Nephron progenitor cell (in vitro differentiated cells): ENCODE results near the gene LHFPL2.

Source experiments
- DNase-seq: peaks from one replicate; pipeline ENCODE4 v3.0.0; 2021
- H3K27ac Mint-ChIP-seq: 2 replicates; pipeline ENCODE4 v1.8.0; 2021; ENCODE audit warnings: mild to moderate bottlenecking, moderate library complexity, mixed read lengths
- H3K27me3 Mint-ChIP-seq: 2 replicates; pipeline ENCODE4 v1.8.0; 2021; ENCODE audit warnings: mild to moderate bottlenecking, low read depth, mixed read lengths; ENCODE audit not compliant: poor library complexity
- H3K36me3 Mint-ChIP-seq: 2 replicates; pipeline ENCODE4 v1.8.0; 2021; ENCODE audit warnings: low read depth, mixed read lengths
- H3K4me1 Mint-ChIP-seq: 2 replicates; pipeline ENCODE4 v1.8.0; 2021; ENCODE audit warnings: mixed read lengths
- H3K4me3 Mint-ChIP-seq: 2 replicates; pipeline ENCODE4 v1.8.0; 2021; ENCODE audit warnings: mild to moderate bottlenecking, moderate library complexity, mixed read lengths
- H3K9me3 Mint-ChIP-seq: 2 replicates; pipeline ENCODE4 v1.8.0; 2021; ENCODE audit warnings: mild to moderate bottlenecking, moderate library complexity, mixed read lengths
- TF ChIP-seq, protein P1 (sequence below): fragments of 200-600 bp; sonication (generic); IDR thresholded peaks from 2 replicates; pipeline ENCODE4 v1.5.0; 2021; ENCODE audit warnings: antibody characterized with exemption

The LHFPL2 gene

DNA sequence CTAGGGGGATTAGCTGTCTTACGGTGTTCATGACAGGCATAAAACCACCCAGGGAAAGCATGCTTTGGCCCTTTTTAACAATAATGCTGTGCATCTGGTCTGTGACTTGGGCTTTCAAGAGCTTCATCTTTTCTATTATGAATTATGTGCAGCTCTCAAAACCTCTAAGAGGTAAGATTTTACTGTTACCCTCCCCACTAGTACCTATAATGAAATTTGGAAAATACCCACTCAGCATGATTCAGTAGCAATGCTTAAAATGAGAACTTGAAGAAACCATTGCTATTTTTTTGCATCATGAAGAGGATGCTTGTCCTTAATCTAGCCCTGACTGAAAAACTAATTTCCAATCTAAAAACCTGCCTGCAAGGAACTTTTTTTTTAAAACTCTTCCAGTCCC is 5.8 kb upstream of the LHFPL2 start:
- TF ChIP-seq, protein P1, sequence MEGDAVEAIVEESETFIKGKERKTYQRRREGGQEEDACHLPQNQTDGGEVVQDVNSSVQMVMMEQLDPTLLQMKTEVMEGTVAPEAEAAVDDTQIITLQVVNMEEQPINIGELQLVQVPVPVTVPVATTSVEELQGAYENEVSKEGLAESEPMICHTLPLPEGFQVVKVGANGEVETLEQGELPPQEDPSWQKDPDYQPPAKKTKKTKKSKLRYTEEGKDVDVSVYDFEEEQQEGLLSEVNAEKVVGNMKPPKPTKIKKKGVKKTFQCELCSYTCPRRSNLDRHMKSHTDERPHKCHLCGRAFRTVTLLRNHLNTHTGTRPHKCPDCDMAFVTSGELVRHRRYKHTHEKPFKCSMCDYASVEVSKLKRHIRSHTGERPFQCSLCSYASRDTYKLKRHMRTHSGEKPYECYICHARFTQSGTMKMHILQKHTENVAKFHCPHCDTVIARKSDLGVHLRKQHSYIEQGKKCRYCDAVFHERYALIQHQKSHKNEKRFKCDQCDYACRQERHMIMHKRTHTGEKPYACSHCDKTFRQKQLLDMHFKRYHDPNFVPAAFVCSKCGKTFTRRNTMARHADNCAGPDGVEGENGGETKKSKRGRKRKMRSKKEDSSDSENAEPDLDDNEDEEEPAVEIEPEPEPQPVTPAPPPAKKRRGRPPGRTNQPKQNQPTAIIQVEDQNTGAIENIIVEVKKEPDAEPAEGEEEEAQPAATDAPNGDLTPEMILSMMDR, result no peak
- Mint-ChIP-seq H3K27ac (no peak overlapping the region), H3K36me3 (no peaks in the 10 kb centered on the region), H3K9me3 (peaks cover 9% of the 10 kb centered on the region), H3K27me3 (peaks cover 6% of the 10 kb centered on the region), H3K4me3 (no peak overlapping the region), H3K4me1 (peaks cover 23% of the 10 kb centered on the region)
- no peak for DNase-seq

DNA sequence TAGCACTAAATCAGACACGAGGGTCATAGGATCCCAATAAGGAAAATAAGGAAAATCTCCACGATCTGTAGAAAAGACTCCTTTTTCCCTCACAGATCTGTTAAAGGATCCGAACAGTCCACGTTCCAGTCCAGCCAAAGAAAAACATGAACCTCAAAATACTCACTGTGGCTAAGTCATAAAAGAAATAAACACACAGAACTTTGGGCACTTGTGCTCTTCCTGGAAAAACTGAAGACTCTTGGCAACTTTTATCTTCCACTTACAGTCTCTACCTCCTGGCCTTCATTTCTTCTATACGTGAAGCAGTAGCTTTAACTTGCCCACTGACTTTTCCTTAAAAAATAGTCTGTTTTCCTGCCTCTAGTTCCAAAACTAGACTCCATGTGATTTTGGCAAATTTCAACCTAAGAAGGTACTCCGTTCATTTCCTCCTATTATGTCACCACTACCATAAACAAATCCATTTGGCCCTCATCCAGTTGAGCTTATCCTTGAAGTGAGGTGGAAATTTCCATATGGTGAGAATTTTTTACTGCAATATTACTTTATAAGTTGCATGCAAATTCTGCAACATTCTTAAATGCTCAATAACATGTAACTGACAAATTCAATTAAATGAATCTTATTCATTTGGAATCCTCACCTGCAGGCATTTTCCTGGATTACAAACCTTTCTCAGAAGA is 5.3 kb upstream of the LHFPL2 start:
- H3K4me3 Mint-ChIP-seq, result no peak overlapping the region
- peaks cover 5% of the 10 kb centered on the region for H3K27me3 Mint-ChIP-seq
- no peaks in the 10 kb centered on the region for H3K36me3 Mint-ChIP-seq
- TF ChIP-seq, protein P1, result no peak
- no peak for DNase-seq
- H3K4me1 Mint-ChIP-seq, result peaks cover 21% of the 10 kb centered on the region
- H3K27ac Mint-ChIP-seq, result no peak overlapping the region
- peaks cover 9% of the 10 kb centered on the region for H3K9me3 Mint-ChIP-seq

DNA sequence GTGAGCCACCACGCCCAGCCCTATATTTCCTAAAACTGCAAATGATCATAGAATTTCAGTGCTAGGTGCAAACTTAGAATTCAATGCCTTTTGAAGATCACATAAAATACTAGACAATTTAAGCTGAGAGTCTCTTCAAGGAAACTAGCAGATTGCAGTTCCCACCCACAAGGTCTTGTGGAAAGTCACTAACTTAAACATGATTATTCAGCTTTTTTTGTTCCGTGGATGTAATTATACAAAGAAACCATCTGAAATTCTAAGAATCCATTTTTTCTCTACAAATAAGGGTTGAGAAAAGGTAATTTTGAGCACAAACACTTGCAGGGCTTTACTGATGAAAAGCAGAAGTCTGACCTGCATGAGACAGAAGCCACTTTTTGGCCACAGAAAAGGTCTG is 4.5 kb upstream of the LHFPL2 start:
- TF ChIP-seq, protein P1, result no peak
- Mint-ChIP-seq H3K4me1 (peaks cover 21% of the 10 kb centered on the region), H3K27me3 (no peaks in the 10 kb centered on the region), H3K36me3 (no peaks in the 10 kb centered on the region), H3K27ac (no peak overlapping the region), H3K9me3 (peaks cover 9% of the 10 kb centered on the region), H3K4me3 (no peak overlapping the region)
- DNase-seq, result no peak

DNA sequence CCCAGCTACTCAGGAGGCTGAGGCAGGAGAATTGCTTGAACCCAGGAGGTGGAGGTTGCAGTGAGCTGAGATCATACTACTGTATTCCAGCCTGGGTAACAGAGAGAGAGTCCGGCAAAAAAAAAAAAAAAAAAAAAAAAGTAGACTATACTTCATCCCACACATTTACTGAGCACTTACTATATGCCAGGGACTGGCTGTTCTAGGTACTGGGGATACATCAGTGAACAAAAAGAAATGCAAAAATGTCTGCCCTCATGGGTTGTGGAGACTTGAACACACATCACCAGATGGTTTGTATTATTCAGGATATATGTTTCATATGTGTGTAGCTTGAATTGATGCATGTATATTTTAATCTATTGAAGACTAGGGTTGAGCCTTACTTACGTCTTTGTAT is 2.9 kb upstream of the LHFPL2 start:
- TF ChIP-seq, protein P1, result no peak
- DNase-seq, result no peak
- Mint-ChIP-seq H3K27ac (no peak overlapping the region), H3K4me1 (peaks cover 30% of the 10 kb centered on the region), H3K4me3 (no peak overlapping the region), H3K27me3 (no peaks in the 10 kb centered on the region), H3K9me3 (peaks cover 2% of the 10 kb centered on the region), H3K36me3 (no peaks in the 10 kb centered on the region)

DNA sequence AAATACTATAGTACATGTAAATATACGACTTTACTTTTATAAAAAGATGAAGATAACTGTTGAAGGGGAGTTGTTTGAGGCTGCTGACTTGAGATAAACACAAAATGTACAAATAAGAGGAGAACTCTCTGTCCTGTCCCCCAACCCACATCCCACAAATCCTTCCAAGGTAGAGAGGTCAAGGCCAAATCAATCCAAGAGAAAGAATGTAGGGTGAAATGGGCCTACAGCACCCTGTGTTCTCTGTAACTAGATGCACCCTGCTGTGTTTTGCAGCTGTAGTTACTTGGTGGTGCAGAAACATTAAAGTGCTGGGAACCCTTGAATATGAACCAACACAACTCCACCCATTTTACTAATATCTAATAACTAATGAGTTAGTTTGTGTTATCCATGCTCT is 2.0 kb upstream of the LHFPL2 start:
- H3K4me3 Mint-ChIP-seq, result peak overlapping the region; percentile 82
- H3K27me3 Mint-ChIP-seq, result no peaks in the 10 kb centered on the region
- TF ChIP-seq, protein P1, result no peak
- H3K36me3 Mint-ChIP-seq, result no peaks in the 10 kb centered on the region
- no peaks in the 10 kb centered on the region for H3K9me3 Mint-ChIP-seq
- peaks cover 39% of the 10 kb centered on the region for H3K4me1 Mint-ChIP-seq
- H3K27ac Mint-ChIP-seq, result no peak overlapping the region
- DNase-seq, result no peak

DNA sequence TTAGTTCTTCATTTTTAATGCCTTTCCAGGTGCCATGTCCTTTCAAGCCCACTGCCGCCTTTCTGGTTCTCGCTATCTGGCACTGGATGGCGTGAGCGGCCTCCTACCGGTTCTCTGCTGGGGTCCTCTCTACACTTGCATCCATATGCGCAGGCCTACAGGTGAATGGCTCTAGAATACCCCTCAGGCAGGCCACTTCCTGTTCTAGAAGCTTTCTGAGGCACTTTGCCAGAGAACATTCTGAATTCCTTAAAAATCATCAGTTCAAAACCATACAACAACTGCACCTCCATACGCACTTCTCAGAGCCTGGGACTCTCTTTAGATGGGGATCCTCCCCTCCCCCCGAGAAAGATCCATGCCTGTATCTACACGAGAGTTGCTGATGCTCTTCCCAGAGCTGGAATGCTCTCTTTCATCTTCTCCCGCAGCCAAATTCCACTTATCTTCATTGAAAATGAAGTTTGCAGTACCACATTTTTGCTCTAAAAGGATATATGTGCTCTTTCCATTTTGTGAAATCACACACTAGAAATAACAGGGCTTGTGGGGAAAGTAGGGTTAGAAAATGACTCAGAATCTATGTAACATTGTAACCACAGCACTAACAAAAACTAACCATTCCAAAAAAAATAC is 1.4 kb upstream of the LHFPL2 start:
- H3K9me3 Mint-ChIP-seq, result no peaks in the 10 kb centered on the region
- peaks cover under 1% of the 10 kb centered on the region for H3K36me3 Mint-ChIP-seq
- peaks cover 45% of the 10 kb centered on the region for H3K4me1 Mint-ChIP-seq
- H3K27ac Mint-ChIP-seq, result peak overlapping the region; percentile 78
- H3K4me3 Mint-ChIP-seq, result peak overlapping the region; percentile 82
- TF ChIP-seq, protein P1, result no peak
- H3K27me3 Mint-ChIP-seq, result no peaks in the 10 kb centered on the region
- no peak for DNase-seq
